HepG2 (cell line): ENCODE data around the gene ZNF419. TPM values are rescaled to one million over a fixed set of nuclear protein-coding genes. Genes with fewer than 3 reads are reported as not detected.
A peak's percentile ranks its signal among the peaks of the same experiment; 100 is the strongest.

ENCODE experiments used
- CHD2 ChIP-seq: IDR thresholded peaks from 2 replicates; pipeline ENCODE4 v1.6.1; 2011; ENCODE audit warnings: low read depth, low read length, improper control_type of control experiment
- CREM ChIP-seq, 2 experiments: sonication (generic) in 1 of 2; formaldehyde crosslinking in 1 of 2; IDR thresholded peaks; 2 replicates each; pipeline versions ENCODE4 v1.4.0 to v1.6.1; 2016 to 2020; ENCODE audit warnings: antibody characterized with exemption in 1 of 2, mild to moderate bottlenecking in 1 of 2, missing genetic modification reagents in 1 of 2
- FOXP4 ChIP-seq: sonication (generic); formaldehyde crosslinking; IDR thresholded peaks from 2 replicates; pipeline ENCODE4 v1.4.0; 2020; ENCODE audit warnings: missing genetic modification reagents
- PAXIP1 ChIP-seq: sonication (generic); formaldehyde crosslinking; conservative IDR thresholded peaks from 2 replicates; pipeline ENCODE4 v1.4.0; 2020; ENCODE audit warnings: mild to moderate bottlenecking, missing genetic modification reagents, moderate library complexity
- PHF8 ChIP-seq: sonication (generic); formaldehyde crosslinking; IDR thresholded peaks from 2 replicates; pipeline ENCODE4 v1.5.0; 2020; ENCODE audit warnings: missing genetic modification reagents
- U2AF2 ChIP-seq: fragments of 200-400 bp; formaldehyde crosslinking; IDR thresholded peaks from 2 replicates; pipeline ENCODE4 v1.6.1; 2017; ENCODE audit warnings: low read depth, mild to moderate bottlenecking, low read length
- XRCC5 ChIP-seq: fragments of 200-400 bp; formaldehyde crosslinking; optimal IDR thresholded peaks from 2 replicates; pipeline ENCODE3; 2017; ENCODE audit warnings: mild to moderate bottlenecking, low read length
- ZFP41 ChIP-seq: sonication (generic); formaldehyde crosslinking; IDR thresholded peaks from 2 replicates; pipeline ENCODE4 v1.4.0; 2020; ENCODE audit warnings: mild to moderate bottlenecking, missing genetic modification reagents, borderline replicate concordance
- ZHX2 ChIP-seq, 2 experiments: sonication (generic) in 1 of 2; formaldehyde crosslinking in 1 of 2; IDR thresholded peaks; 2 replicates each; pipeline versions ENCODE4 v1.6.1 to v1.9.0; 2014 to 2022; ENCODE audit warnings: antibody characterized with exemption in 1 of 2, borderline replicate concordance in 1 of 2, inconsistent platforms in 1 of 2, low read depth in 1 of 2, missing genetic modification reagents in 1 of 2
- ZNF24 ChIP-seq: fragments of 450-650 bp; IDR thresholded peaks from 2 replicates; pipeline ENCODE4 v1.6.1; 2017; ENCODE audit warnings: antibody characterized with exemption, mild to moderate bottlenecking
- ZNF546 ChIP-seq: sonication (generic); formaldehyde crosslinking; conservative IDR thresholded peaks from 2 replicates; pipeline ENCODE4 v1.8.1; 2023; ENCODE audit warnings: mild to moderate bottlenecking, missing genetic modification reagents
- ZNF563 ChIP-seq: sonication (generic); formaldehyde crosslinking; IDR thresholded peaks from 2 replicates; pipeline ENCODE4 v1.8.0; 2022; ENCODE audit warnings: mild to moderate bottlenecking, moderate library complexity, missing genetic modification reagents
- polyA plus RNA-seq, 8 experiments: library from polyadenylated mRNA; depleted of rRNA in 3 of 8; stranded (reverse) in 7 of 8; unstranded in 1 of 8; fragments of >200 nt; fragmentation: Illumina TruSeq in 4 of 8; extraction: Trizol in 4 of 8; gene quantifications; 2 replicates each; pipeline versions ENCODE4 v1.2.1 to v1.2.3, GENCODE V29; 2011 to 2016; ENCODE audit warnings: low read depth in 4 of 8, missing spikeins in 1 of 8, mixed read lengths in 1 of 8; ENCODE audit not compliant: insufficient read depth in 1 of 8
- total RNA-seq, 5 experiments: library from RNA; depleted of rRNA; stranded (reverse); fragments of >200 nt; fragmentation: Illumina TruSeq; extraction: Trizol; gene quantifications; 2 replicates each; pipeline ENCODE4 v1.2.3, GENCODE V29; 2016; ENCODE audit warnings: low read depth in 1 of 5
- TF ChIP-seq, protein P1 (sequence below): sonication (generic); formaldehyde crosslinking; IDR thresholded peaks from 2 replicates; pipeline ENCODE4 v1.5.1; 2020; ENCODE audit warnings: mild to moderate bottlenecking, moderate library complexity, missing genetic modification reagents

Gene ZNF419
- total and polyA plus RNA-seq, 2 of the 13 experiments (the other 11 are each of a cell fraction or from before 2014, with no cell fraction given), result 8.5 to 8.8 TPM

GRCh38 chr19:57527136-57527881 lies 39.8 kb downstream of the ZNF419 start, which contains the start of gene ZNF549 (continued):
- peak; percentile 91 for TF ChIP-seq ZHX2 (IDR thresholded peaks at IDR 0.05; ENCODE audit: low read depth)
- TF ChIP-seq ZHX2 (CRISPR knock-in tag; IDR thresholded peaks at IDR 0.05; ENCODE audit: borderline replicate concordance), result no peak
- TF ChIP-seq PAXIP1 (CRISPR knock-in tag), result no peak; the same call in 1 of the 2 replicates
- peak; percentile 72; the same call in 1 of the 2 replicates for TF ChIP-seq ZNF563 (CRISPR knock-in tag)
- peak; percentile 85 for TF ChIP-seq XRCC5
- TF ChIP-seq CREM (IDR thresholded peaks at IDR 0.05), result peak; percentile 96
- 0 out of 2 replicates have a peak, but pooled peaks have one; percentile 22 for TF ChIP-seq CREM (CRISPR knock-in tag; IDR thresholded peaks at IDR 0.05)
- TF ChIP-seq U2AF2, result no peak
- peak; percentile 72; the same call in 1 of the 2 replicates for TF ChIP-seq ZNF546 (CRISPR knock-in tag)
- TF ChIP-seq ZNF24, result 0 out of 2 replicates have a peak, but pooled peaks have one; percentile 29
- TF ChIP-seq, protein P1, sequence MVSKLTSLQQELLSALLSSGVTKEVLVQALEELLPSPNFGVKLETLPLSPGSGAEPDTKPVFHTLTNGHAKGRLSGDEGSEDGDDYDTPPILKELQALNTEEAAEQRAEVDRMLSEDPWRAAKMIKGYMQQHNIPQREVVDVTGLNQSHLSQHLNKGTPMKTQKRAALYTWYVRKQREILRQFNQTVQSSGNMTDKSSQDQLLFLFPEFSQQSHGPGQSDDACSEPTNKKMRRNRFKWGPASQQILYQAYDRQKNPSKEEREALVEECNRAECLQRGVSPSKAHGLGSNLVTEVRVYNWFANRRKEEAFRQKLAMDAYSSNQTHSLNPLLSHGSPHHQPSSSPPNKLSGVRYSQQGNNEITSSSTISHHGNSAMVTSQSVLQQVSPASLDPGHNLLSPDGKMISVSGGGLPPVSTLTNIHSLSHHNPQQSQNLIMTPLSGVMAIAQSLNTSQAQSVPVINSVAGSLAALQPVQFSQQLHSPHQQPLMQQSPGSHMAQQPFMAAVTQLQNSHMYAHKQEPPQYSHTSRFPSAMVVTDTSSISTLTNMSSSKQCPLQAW (CRISPR knock-in tag), result peak; percentile 85
- TF ChIP-seq FOXP4, result 0 out of 2 replicates have a peak, but pooled peaks have one; percentile 14
- peak; percentile 67; the same call in 1 of the 2 replicates for TF ChIP-seq ZFP41 (CRISPR knock-in tag)
- TF ChIP-seq CHD2, result no peak; the same call in 1 of the 2 replicates
- peak; percentile 93 for TF ChIP-seq PHF8 (CRISPR knock-in tag)
